ENCODE data around the gene FMOD.

FMOD gene

GRCh38 chr1:203361945-203362719 is 11.2 kb upstream of the FMOD start:
- no peak for DNase-seq (ENCODE audit: low spot score)

- DNase-seq (ENCODE audit: low spot score), result no peak
Measured at GRCh38 chr1:203360547-203361185, 9.7 kb upstream of the FMOD start.

DNA sequence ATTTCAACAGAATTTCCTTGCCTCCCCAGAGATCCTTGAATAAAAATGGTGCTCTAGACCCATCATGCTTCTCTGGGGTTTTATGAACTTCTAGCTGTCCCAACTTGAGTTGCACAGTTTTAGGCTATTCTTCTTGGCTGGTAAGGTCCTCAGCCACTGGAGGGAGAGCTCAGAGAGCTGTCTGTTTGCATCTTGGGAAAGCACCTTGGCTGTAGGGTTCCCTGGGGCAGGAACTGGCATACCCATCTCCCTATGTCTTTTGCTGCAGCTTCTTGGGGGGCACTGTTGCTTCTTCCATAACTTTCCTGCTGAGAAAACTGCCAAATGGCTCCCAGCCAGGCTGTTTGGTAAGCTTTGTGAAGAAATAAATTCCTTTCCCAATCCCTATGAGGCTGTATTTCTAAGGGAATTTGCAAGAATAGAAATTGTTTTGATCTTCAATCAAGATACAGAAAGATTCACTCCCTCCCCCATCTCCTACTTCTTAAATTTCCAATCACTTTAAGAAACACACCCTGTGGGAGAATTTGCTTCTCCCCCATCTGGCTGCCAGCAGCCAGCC is 8.2 kb upstream of the FMOD start:
- DNase-seq (ENCODE audit: low spot score), result no peak

DNA sequence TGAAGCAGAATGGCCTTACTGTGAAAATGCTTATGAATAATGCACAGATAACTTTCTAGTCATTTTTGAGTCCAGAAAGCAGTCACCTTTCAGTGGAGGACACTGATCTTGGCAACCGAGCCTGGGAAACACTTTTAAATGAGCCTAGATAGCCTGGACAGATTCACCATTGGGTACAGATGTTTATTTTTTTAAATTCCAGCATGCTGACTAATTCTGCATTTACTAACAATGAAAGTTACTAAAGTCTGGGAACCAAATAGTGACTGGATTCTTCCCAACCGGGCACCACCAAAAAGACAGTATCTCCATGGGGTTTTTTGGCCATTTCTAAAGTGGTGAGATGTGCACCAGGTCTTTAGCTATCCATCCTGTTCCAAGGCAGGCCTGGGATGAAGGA is 3.3 kb upstream of the FMOD start:
- no peak for DNase-seq (ENCODE audit: low spot score)

DNA sequence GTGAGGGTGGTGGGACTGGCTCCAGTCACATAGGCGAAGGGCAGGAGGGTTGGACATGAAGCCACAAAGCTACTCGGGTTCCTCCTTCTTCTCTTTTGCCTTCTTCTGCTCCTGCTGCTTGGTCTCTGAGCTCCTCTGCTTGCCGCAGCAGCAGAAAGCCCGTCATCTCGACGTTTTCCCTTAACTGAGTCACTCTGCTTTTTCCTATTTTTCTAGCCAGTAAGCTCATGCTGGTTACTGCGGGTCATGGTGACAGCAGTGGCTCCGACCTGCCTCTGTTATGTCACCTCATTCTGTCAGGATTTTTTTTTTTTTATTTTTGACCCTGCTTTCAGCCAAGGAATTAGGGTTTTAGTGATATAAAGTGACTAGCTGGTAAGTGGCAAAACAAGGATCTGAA is 2.6 kb upstream of the FMOD start:
- DNase-seq (ENCODE audit: low spot score), result no peak

DNA sequence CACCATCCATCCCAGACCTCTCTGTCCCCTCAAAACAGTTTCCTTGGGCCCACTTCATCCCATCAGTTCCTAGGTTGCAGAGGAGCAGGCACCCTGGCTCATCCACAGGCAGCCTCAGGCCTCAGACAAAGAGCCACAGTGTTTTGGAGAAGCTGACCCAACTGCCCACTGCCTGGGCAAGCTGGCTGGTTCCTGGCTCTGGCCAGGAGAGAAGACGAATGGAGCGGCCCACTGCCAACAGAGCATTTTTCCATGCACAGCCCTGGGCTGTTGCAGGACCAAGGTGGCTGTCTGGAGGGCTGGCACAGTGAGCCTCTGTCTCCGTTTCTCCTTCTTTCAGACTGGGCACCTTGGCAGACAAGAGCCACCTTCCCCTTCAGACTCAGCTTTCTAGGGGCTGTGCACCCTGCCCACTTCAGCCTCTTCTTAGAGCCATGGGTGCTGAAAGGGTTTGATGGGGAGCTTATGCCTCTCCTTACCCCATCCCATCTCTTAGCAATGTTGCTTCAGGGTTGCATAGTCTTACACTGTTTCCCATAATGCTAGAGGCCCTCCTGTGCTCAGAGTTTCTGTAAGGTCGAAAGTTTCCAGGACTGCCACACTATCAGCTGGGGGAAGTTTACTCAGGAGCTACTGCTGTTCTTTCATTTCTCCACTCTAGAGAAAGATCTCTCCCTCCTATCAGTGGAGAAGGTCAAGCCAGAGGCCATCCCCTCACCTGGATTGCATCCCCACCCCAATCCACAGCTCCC is 973 bp downstream of the FMOD start:
- no peak for DNase-seq (ENCODE audit: low spot score)

- DNase-seq (ENCODE audit: low spot score), result no peak
Measured at GRCh38 chr1:203349166-203349565, 1.8 kb downstream of the FMOD start.

DNA sequence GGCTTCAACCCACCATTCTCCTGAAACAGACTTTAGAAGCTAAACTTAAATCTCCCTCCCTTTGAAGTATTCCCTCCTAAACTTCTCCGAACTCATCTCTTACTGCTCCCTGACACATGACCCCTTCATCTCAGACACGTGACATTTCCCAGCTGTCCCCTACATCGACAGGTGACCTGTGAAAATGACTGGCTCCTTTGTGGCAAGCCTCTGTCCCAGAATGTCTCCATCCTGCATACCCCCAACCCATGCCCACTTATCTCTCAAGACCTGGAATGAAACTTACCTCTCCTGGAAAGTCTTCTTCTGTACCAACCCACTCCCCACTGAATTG is 4.2 kb downstream of the FMOD start:
- DNase-seq (ENCODE audit: low spot score), result no peak

- peak; percentile 30 for DNase-seq (ENCODE audit: low spot score)
Measured at GRCh38 chr1:203346060-203346768, 4.7 kb downstream of the FMOD start.

DNA sequence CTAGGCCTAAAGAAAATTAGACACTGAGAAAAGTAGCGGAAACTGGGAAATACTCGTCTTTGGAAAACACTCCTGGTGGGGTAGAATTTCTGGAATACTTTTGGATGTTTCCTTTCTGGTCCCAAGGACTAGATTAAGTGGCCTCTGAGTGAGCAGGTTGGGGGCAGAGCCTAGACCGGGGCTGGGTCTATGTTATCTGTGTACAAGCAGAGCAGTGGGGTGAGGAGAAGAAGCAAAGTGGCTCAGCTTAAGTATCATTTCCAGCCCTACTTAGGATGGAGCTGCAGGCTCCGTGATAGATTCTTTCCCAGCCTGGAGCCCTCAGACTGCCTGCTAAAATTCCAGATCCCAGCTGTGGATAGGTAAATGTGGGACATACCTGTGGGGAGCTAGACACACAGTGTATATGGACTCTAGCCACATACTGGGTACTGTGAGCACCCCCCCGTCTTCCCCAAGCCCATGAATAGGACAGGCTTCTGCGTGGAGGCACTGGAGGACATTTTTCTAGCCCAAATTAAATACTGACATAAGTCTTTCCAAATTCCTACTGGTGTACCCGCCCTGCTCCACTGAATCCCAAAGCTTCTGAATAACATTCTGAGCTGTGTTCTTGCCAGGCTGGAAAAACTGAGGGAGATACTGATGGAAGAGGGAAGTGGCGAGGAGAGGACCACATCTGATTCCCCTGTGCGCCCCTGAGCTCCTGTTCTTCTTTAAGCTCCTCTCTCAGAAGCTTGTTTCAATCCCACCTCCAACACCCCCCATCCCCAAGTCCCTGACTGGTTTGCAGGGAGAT is 6.8 kb downstream of the FMOD start:
- no peak for DNase-seq (ENCODE audit: low spot score)

GRCh38 chr1:203342192-203342940 is 8.6 kb downstream of the FMOD start:
- peak; percentile 55 for DNase-seq (ENCODE audit: low spot score)

GRCh38 chr1:203340112-203340790 is 10.7 kb downstream of the FMOD start:
- DNase-seq (ENCODE audit: low spot score), result peak; percentile 76

DNA sequence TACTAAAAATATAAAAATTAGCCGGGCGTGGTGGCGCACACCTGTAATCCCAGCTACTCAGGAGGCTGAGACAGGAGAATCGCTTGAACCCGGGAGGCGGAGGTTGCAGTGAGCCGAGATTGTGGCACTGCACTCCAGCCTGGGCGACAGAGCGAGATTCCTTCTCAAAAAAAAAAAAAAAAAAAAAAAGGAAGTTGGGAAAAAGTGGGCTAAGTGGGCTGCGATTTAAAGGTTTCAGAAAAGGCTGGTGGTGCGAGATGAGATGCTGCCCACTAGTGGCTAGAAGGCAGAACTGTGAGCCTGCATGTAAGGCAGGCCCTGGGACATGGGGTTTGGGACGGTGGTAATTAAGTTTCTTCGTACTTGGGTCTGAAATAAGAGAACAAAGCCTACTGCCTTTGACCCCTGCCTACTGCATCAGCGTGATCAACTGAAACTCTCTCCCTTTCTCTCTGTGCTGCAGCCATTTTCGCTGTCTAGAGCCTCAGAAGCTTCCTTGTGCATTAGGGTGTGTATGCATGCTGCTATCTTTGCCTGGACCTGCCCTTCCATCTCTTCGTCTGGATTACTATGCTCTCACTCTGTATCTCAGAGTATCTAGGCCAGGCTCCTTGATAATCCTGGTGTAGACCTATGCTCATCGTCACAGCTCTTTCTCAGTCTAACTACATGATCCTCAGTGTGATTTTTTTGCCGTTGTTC is 12.4 kb downstream of the FMOD start:
- DNase-seq (ENCODE audit: low spot score), result peak; percentile 43

- DNase-seq (ENCODE audit: low spot score), result no peak
Measured at GRCh38 chr1:203336097-203336496, 14.8 kb downstream of the FMOD start.

DNA sequence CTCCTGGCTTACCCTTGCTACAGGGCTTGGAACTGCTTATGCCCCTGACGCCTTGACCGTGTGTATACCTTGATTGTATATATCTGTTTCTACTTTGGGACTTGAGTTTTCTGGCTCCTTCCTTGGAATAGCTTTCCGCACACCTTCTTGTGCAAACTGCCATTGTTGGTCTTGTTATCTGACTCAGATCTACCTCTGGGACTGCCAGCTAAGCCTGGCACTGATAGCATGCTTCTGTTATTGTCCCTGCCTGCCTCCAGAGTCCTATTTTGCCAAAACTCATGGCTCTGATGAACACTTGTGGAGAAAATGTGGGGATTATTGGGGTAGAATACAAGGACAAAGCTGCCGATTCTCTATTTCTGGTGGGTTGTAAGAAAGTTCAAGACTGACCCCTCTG is 15.4 kb downstream of the FMOD start:
- no peak for DNase-seq (ENCODE audit: low spot score)

GRCh38 chr1:203331224-203331623 is 19.7 kb downstream of the FMOD start:
- no peak for DNase-seq (ENCODE audit: low spot score)

- DNase-seq (ENCODE audit: low spot score), result no peak
Measured at GRCh38 chr1:203328714-203329122, 22.2 kb downstream of the FMOD start.

- peak; percentile 67 for DNase-seq (ENCODE audit: low spot score)
Measured at GRCh38 chr1:203327684-203328457, 23.1 kb downstream of the FMOD start.
